Activated CD8-positive, alpha-beta memory T cell treated with anti-CD3 and anti-CD28 coated beads, Interleukin-2, amount 10 ng/mL, durations not matched to agents 7 days and 5 days (primary cell): Measurements from ENCODE around the gene TGFBR3. TPM values are rescaled to one million over a fixed set of nuclear protein-coding genes. Genes with fewer than 3 reads are reported as not detected.

Source experiments
- total RNA-seq, 2 experiments: library from RNA; stranded (reverse); gene quantifications; one replicate each; pipeline ENCODE4 v1.2.3, GENCODE V29; 2021

Gene TGFBR3
- total RNA-seq, 2 experiments from 2014 or later, result 10.4 to 25.8 TPM

Other genes starting within 250 kb of the TGFBR3 start
- not detected for gene BRDT, start 63.2 kb upstream of the TGFBR3 start, total RNA-seq
- gene EPHX4, start 143.8 kb upstream of the TGFBR3 start, total RNA-seq, result under 1 TPM; 0.21 to 0.26 TPM
- gene SETSIP, start 189.3 kb upstream of the TGFBR3 start, total RNA-seq, result not detected
- 1 to 10 TPM; 1.7 to 2.4 TPM for gene BTBD8, start 194.2 kb upstream of the TGFBR3 start, total RNA-seq